ENCODE data around the gene SERPINA10. TPM values are rescaled to one million over a fixed set of nuclear protein-coding genes. Genes with fewer than 3 reads are reported as not detected.
A peak's percentile ranks its signal among the peaks of the same experiment; 100 is the strongest.

Gene SERPINA10
- total and polyA plus RNA-seq, 2 of the 13 experiments (the other 11 are each of a cell fraction or from before 2014, with no cell fraction given) = 20.1 to 20.2 TPM

DNA sequence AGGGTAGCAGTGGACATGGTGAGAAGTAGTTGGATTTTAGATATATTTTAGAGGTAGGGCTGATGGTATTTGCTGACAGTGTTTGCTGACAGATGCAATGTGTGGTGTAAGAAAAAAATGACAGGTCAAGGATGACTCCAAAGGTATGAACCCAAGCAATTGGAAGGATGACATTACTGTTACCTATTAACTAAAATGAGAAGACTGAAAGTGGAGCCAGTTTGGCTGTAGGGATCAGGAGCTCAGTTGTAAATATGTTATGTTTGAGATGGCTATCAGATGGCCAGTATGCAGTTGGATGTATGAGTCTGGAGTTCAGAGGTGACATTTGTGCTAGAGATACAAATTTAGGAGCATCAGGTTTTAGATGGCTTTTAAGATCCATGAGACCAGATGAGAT is 47.5 kb upstream of the SERPINA10 start (continued):
- TF ChIP-seq, protein P1, sequence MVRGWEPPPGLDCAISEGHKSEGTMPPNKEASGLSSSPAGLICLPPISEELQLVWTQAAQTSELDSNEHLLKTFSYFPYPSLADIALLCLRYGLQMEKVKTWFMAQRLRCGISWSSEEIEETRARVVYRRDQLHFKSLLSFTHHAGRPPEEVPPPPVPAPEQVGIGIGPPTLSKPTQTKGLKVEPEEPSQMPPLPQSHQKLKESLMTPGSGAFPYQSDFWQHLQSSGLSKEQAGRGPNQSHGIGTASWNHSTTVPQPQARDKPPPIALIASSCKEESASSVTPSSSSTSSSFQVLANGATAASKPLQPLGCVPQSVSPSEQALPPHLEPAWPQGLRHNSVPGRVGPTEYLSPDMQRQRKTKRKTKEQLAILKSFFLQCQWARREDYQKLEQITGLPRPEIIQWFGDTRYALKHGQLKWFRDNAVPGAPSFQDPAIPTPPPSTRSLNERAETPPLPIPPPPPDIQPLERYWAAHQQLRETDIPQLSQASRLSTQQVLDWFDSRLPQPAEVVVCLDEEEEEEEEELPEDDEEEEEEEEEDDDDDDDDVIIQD (CRISPR knock-in tag; IDR thresholded peaks at IDR 0.05; ENCODE audit: low read depth) = peak; percentile 50; the same call in 1 of the 2 replicates
- TF ChIP-seq HNRNPLL (IDR thresholded peaks at IDR 0.05; ENCODE audit: low read depth, low read length, poor library complexity, severe bottlenecking) = no peak
- TF ChIP-seq FOXP1 (IDR thresholded peaks at IDR 0.05) = 0 out of 2 replicates have a peak, but pooled peaks have one; percentile 45
- TF ChIP-seq FOXP1 (CRISPR knock-in tag; IDR thresholded peaks at IDR 0.05) = peak; percentile 92
- TF ChIP-seq GATAD2A (CRISPR knock-in tag; IDR thresholded peaks at IDR 0.05) = peak; percentile 94
- TF ChIP-seq NR2F6 (IDR thresholded peaks at IDR 0.05) = peak; percentile 98
- peak; percentile 95 for TF ChIP-seq NR2F6 (CRISPR knock-in tag; IDR thresholded peaks at IDR 0.05)
- peak; percentile 66; the same call in 1 of the 2 replicates for TF ChIP-seq NFKBIZ (CRISPR knock-in tag; IDR thresholded peaks at IDR 0.05)
- 0 out of 2 replicates have a peak, but pooled peaks have one; percentile 48 for TF ChIP-seq HMG20B (CRISPR knock-in tag; conservative IDR thresholded peaks at IDR 0.05)
- peak; percentile 85 for TF ChIP-seq PHF21A (CRISPR knock-in tag; IDR thresholded peaks at IDR 0.05)
- TF ChIP-seq, protein P2, sequence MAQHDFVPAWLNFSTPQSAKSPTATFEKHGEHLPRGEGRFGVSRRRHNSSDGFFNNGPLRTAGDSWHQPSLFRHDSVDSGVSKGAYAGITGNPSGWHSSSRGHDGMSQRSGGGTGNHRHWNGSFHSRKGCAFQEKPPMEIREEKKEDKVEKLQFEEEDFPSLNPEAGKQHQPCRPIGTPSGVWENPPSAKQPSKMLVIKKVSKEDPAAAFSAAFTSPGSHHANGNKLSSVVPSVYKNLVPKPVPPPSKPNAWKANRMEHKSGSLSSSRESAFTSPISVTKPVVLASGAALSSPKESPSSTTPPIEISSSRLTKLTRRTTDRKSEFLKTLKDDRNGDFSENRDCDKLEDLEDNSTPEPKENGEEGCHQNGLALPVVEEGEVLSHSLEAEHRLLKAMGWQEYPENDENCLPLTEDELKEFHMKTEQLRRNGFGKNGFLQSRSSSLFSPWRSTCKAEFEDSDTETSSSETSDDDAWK (CRISPR knock-in tag; IDR thresholded peaks at IDR 0.05) = no peak
- TF ChIP-seq, protein P3, sequence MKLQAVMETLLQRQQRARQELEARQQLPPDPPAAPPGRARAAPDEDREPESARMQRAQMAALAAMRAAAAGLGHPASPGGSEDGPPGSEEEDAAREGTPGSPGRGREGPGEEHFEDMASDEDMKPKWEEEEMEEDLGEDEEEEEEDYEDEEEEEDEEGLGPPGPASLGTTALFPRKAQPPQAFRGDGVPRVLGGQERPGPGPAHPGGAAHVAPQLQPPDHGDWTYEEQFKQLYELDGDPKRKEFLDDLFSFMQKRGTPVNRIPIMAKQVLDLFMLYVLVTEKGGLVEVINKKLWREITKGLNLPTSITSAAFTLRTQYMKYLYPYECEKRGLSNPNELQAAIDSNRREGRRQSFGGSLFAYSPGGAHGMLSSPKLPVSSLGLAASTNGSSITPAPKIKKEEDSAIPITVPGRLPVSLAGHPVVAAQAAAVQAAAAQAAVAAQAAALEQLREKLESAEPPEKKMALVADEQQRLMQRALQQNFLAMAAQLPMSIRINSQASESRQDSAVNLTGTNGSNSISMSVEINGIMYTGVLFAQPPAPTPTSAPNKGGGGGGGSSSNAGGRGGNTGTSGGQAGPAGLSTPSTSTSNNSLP (IDR thresholded peaks at IDR 0.05; ENCODE audit: low read depth, low read length) = peak; percentile 80
- TF ChIP-seq ZKSCAN8 (CRISPR knock-in tag; IDR thresholded peaks at IDR 0.05; ENCODE audit: borderline replicate concordance) = peak; percentile 74; the same call in 1 of the 2 replicates
- peak; percentile 96 for TF ChIP-seq HDAC2 (CRISPR knock-in tag; IDR thresholded peaks at IDR 0.05)
- peak; percentile 62 for TF ChIP-seq ZNF644 (CRISPR knock-in tag; IDR thresholded peaks at IDR 0.05; ENCODE audit: low read depth)
- TF ChIP-seq, protein P4, sequence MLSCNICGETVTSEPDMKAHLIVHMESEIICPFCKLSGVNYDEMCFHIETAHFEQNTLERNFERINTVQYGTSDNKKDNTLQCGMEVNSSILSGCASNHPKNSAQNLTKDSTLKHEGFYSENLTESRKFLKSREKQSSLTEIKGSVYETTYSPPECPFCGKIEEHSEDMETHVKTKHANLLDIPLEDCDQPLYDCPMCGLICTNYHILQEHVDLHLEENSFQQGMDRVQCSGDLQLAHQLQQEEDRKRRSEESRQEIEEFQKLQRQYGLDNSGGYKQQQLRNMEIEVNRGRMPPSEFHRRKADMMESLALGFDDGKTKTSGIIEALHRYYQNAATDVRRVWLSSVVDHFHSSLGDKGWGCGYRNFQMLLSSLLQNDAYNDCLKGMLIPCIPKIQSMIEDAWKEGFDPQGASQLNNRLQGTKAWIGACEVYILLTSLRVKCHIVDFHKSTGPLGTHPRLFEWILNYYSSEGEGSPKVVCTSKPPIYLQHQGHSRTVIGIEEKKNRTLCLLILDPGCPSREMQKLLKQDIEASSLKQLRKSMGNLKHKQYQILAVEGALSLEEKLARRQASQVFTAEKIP (CRISPR knock-in tag; IDR thresholded peaks at IDR 0.05; ENCODE audit: borderline replicate concordance) = no peak
- TF ChIP-seq, protein P5, sequence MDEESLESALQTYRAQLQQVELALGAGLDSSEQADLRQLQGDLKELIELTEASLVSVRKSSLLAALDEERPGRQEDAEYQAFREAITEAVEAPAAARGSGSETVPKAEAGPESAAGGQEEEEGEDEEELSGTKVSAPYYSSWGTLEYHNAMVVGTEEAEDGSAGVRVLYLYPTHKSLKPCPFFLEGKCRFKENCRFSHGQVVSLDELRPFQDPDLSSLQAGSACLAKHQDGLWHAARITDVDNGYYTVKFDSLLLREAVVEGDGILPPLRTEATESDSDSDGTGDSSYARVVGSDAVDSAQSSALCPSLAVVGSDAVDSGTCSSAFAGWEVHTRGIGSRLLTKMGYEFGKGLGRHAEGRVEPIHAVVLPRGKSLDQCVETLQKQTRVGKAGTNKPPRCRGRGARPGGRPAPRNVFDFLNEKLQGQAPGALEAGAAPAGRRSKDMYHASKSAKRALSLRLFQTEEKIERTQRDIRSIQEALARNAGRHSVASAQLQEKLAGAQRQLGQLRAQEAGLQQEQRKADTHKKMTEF (CRISPR knock-in tag; IDR thresholded peaks at IDR 0.05) = peak; percentile 79
- no peak; the same call in 1 of the 2 replicates for TF ChIP-seq SOX13 (IDR thresholded peaks at IDR 0.05)
- TF ChIP-seq SOX13 (CRISPR knock-in tag; conservative IDR thresholded peaks at IDR 0.05 in 1 of 2, IDR thresholded peaks at IDR 0.05 in 1 of 2) = peak in 1 of 2 experiments; percentile 86; a peak in 2 of 4 replicates
- peak; percentile 94 for TF ChIP-seq SAP130 (CRISPR knock-in tag; IDR thresholded peaks at IDR 0.05; ENCODE audit: low read depth)
- TF ChIP-seq ISL2 (CRISPR knock-in tag; IDR thresholded peaks at IDR 0.05) = peak; percentile 95
- peak; percentile 84; the same call in 1 of the 2 replicates for TF ChIP-seq HOXD1 (CRISPR knock-in tag; IDR thresholded peaks at IDR 0.05)
- TF ChIP-seq RXRB (CRISPR knock-in tag; IDR thresholded peaks at IDR 0.05; ENCODE audit: borderline replicate concordance) = peak; percentile 90; the same call in 1 of the 2 replicates
- peak; percentile 69 for TF ChIP-seq ZEB1 (IDR thresholded peaks at IDR 0.05; ENCODE audit: insufficient replicate concordance, low read depth)
- peak; percentile 43; the same call in 1 of the 2 replicates for TF ChIP-seq ZMYM4 (CRISPR knock-in tag; IDR thresholded peaks at IDR 0.05)
- 0 out of 2 replicates have a peak, but pooled peaks have one; percentile 23 for TF ChIP-seq ZNF263 (CRISPR knock-in tag; IDR thresholded peaks at IDR 0.05)

Measured in HepG2 (cell line).